ENCODE results near the gene BACE1. TPM values are rescaled to one million over a fixed set of nuclear protein-coding genes. Genes with fewer than 3 reads are reported as not detected.

The BACE1 gene
- total RNA-seq, 1 donor from 2014 or later, result 32.6 TPM

DNA sequence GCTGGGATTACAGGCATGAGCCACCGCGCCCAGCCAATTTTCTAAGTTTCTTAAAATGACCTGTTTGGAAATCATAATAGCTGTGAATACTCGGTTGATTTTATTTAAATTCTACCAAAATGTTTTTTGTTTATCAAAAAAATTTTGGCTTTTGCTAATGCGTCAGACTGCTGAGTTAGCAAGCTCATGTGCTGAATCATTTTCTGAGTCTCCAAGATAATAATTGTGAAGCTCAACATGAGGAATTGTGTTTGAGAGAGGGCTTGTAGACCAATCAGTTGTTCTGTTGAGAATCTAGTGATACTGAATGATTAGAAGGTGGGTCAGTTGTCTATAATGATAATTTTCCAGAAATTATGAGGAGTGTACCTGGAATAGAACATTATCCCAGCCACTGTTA is 67.7 kb downstream of the BACE1 start:
- TF ChIP-seq EZH2 (IDR thresholded peaks at IDR 0.05; ENCODE audit: insufficient read depth, low read length) (no peak), CTCF (IDR thresholded peaks at IDR 0.05; ENCODE audit: insufficient read depth, low read depth, low read length) (no peak)
- Histone ChIP-seq H3K4me2 (ENCODE audit: low read length) (no peak overlapping the region), H3K9ac (ENCODE audit: low read length) (no peak overlapping the region), H3K4me1 (ENCODE audit: insufficient read depth, low read length) (no peaks in the 10 kb centered on the region), H3K36me3 (ENCODE audit: insufficient read depth, low read length) (peaks cover 33% of the 10 kb centered on the region), H3K27me3 (ENCODE audit: insufficient read depth, low read length) (no peaks in the 10 kb centered on the region), H3K27ac (ENCODE audit: low read depth, low read length) (no peak overlapping the region), H3K9me3 (ENCODE audit: insufficient read depth, low read depth, low read length) (no peaks in the 10 kb centered on the region), H3K4me3 (ENCODE audit: insufficient read depth, low read depth, low read length) (no peak overlapping the region), H2AFZ (ENCODE audit: low read depth, low read length) (no peak overlapping the region), H4K20me1 (ENCODE audit: insufficient read depth, low read length) (no peaks in the 10 kb centered on the region), H3K79me2 (ENCODE audit: insufficient read depth, low read length) (no peaks in the 10 kb centered on the region)
- H3K4me1 Mint-ChIP-seq (ENCODE audit: low read depth, unreplicated experiment), result no peaks in the 10 kb centered on the region
- H3K27ac Mint-ChIP-seq (ENCODE audit: unreplicated experiment), result no peak overlapping the region
- FAIRE-seq (no peak), DNase-seq (ENCODE audit: low read depth) (no peak)
- H3K4me3 Mint-ChIP-seq (ENCODE audit: unreplicated experiment), result no peak overlapping the region
- H3K36me3 Mint-ChIP-seq (ENCODE audit: low read depth, unreplicated experiment), result peaks cover 10% of the 10 kb centered on the region
- H3K27me3 Mint-ChIP-seq (ENCODE audit: low read depth, unreplicated experiment), result no peaks in the 10 kb centered on the region
- no peaks in the 10 kb centered on the region for H3K9me3 Mint-ChIP-seq (ENCODE audit: unreplicated experiment)

DNA sequence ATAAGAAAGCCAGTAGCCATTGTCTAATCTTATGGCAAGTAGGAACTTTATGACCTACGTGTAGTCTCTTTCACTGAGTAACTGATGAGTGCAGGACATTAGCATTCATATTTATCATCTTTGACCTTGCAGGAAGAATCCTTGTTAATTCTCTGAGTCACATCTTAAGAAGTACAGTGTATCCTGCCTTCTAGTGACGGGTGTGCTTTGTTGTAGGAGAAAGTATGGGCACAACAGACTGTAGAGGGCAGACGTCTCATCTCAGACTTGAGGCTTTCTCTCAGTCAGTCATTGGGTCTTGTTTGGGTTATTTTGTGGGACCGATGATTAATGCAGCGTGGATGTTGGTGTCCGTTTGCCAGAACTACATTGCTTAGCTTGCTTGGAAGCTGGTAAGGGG is 76.8 kb downstream of the BACE1 start:
- H3K27ac ChIP-seq (ENCODE audit: low read depth, low read length), result peak overlapping the region; percentile 71
- no peaks in the 10 kb centered on the region for H3K27me3 Mint-ChIP-seq (ENCODE audit: low read depth, unreplicated experiment)
- peak overlapping the region; percentile 56 for H3K9ac ChIP-seq (ENCODE audit: low read length)
- peaks cover 14% of the 10 kb centered on the region for H3K79me2 ChIP-seq (ENCODE audit: insufficient read depth, low read length)
- no peaks in the 10 kb centered on the region for H4K20me1 ChIP-seq (ENCODE audit: insufficient read depth, low read length)
- TF ChIP-seq CTCF (IDR thresholded peaks at IDR 0.05; ENCODE audit: insufficient read depth, low read depth, low read length), result peak; percentile 56
- TF ChIP-seq EZH2 (IDR thresholded peaks at IDR 0.05; ENCODE audit: insufficient read depth, low read length), result no peak
- no peak overlapping the region for H2AFZ ChIP-seq (ENCODE audit: low read depth, low read length)
- peak overlapping the region; percentile 36 for H3K4me2 ChIP-seq (ENCODE audit: low read length)
- H3K4me1 ChIP-seq (ENCODE audit: insufficient read depth, low read length), result peaks cover 14% of the 10 kb centered on the region
- H3K36me3 Mint-ChIP-seq (ENCODE audit: low read depth, unreplicated experiment), result peaks cover 2% of the 10 kb centered on the region
- H3K4me1 Mint-ChIP-seq (ENCODE audit: low read depth, unreplicated experiment), result peaks cover 9% of the 10 kb centered on the region
- H3K4me3 Mint-ChIP-seq (ENCODE audit: unreplicated experiment), result no peak overlapping the region
- no peak overlapping the region for H3K4me3 ChIP-seq (ENCODE audit: insufficient read depth, low read depth, low read length)
- FAIRE-seq (peak; percentile 99), DNase-seq (ENCODE audit: low read depth) (peak; percentile 94)
- H3K36me3 ChIP-seq (ENCODE audit: insufficient read depth, low read length), result peaks cover 12% of the 10 kb centered on the region
- H3K9me3 ChIP-seq (ENCODE audit: insufficient read depth, low read depth, low read length), result no peaks in the 10 kb centered on the region
- H3K27me3 ChIP-seq (ENCODE audit: insufficient read depth, low read length), result no peaks in the 10 kb centered on the region
- H3K27ac Mint-ChIP-seq (ENCODE audit: unreplicated experiment), result no peak overlapping the region
- no peaks in the 10 kb centered on the region for H3K9me3 Mint-ChIP-seq (ENCODE audit: unreplicated experiment)

- Mint-ChIP-seq H3K36me3 (ENCODE audit: low read depth, unreplicated experiment) (no peaks in the 10 kb centered on the region), H3K27me3 (ENCODE audit: low read depth, unreplicated experiment) (no peaks in the 10 kb centered on the region), H3K27ac (ENCODE audit: unreplicated experiment) (peak overlapping the region; percentile 53), H3K4me3 (ENCODE audit: unreplicated experiment) (no peak overlapping the region), H3K4me1 (ENCODE audit: low read depth, unreplicated experiment) (peaks cover 19% of the 10 kb centered on the region), H3K9me3 (ENCODE audit: unreplicated experiment) (no peaks in the 10 kb centered on the region)
- Histone ChIP-seq H2AFZ (ENCODE audit: low read depth, low read length) (no peak overlapping the region), H3K27ac (ENCODE audit: low read depth, low read length) (no peak overlapping the region), H3K27me3 (ENCODE audit: insufficient read depth, low read length) (no peaks in the 10 kb centered on the region), H4K20me1 (ENCODE audit: insufficient read depth, low read length) (no peaks in the 10 kb centered on the region), H3K9me3 (ENCODE audit: insufficient read depth, low read depth, low read length) (no peaks in the 10 kb centered on the region), H3K9ac (ENCODE audit: low read length) (no peak overlapping the region), H3K79me2 (ENCODE audit: insufficient read depth, low read length) (peaks cover 25% of the 10 kb centered on the region), H3K4me2 (ENCODE audit: low read length) (no peak overlapping the region), H3K36me3 (ENCODE audit: insufficient read depth, low read length) (peaks cover 6% of the 10 kb centered on the region), H3K4me1 (ENCODE audit: insufficient read depth, low read length) (peaks cover 21% of the 10 kb centered on the region), H3K4me3 (ENCODE audit: insufficient read depth, low read depth, low read length) (no peak overlapping the region)
- FAIRE-seq (no peak), DNase-seq (ENCODE audit: low read depth) (no peak)
- no peak for TF ChIP-seq EZH2 (IDR thresholded peaks at IDR 0.05; ENCODE audit: insufficient read depth, low read length)
- TF ChIP-seq CTCF (IDR thresholded peaks at IDR 0.05; ENCODE audit: insufficient read depth, low read depth, low read length), result no peak
Observed at GRCh38 chr11:117238221-117238620, 77.8 kb downstream of the BACE1 start.

Other genes starting within 250 kb of the BACE1 start
- 31.8 and 34.4 TPM in 2 replicates for gene SIK3, start 217.8 kb downstream of the BACE1 start, total RNA-seq
- 139 and 142 TPM in 2 replicates for gene PAFAH1B2, start 172.0 kb downstream of the BACE1 start, total RNA-seq
- 54.8 and 55.8 TPM in 2 replicates for gene SIDT2, start 137.5 kb downstream of the BACE1 start, total RNA-seq
- 3,676 and 4,004 TPM in 2 replicates for gene TAGLN, start 116.9 kb downstream of the BACE1 start, total RNA-seq
- gene PCSK7, start 84.2 kb downstream of the BACE1 start, total RNA-seq, result 43.6 and 53.3 TPM in 2 replicates
- gene RNF214, start 83.6 kb downstream of the BACE1 start, total RNA-seq, result 20.7 and 23.6 TPM in 2 replicates
- 6.7 and 6.8 TPM in 2 replicates for gene BACE1-AS, start 24.9 kb downstream of the BACE1 start, total RNA-seq
- gene CEP164, start 11.6 kb upstream of the BACE1 start, total RNA-seq, result 36.1 and 40.5 TPM in 2 replicates

All from astrocyte (in vitro differentiated cells and primary cell).